Measurements from ENCODE around the gene NKAIN4. TPM values are rescaled to one million over a fixed set of nuclear protein-coding genes. Genes with fewer than 3 reads are reported as not detected.

NKAIN4 gene
- total RNA-seq, 2 experiments from 2014 or later = not detected

GRCh38 chr20:63234693-63235398, 19.4 kb downstream of the NKAIN4 start:
- no peaks in the 10 kb centered on the region for H3K36me3 Mint-ChIP-seq (ENCODE audit: low read depth)
- peak; percentile 51 for DNase-seq
- H3K9me3 Mint-ChIP-seq = no peaks in the 10 kb centered on the region
- CTCF ChIA-PET = interaction anchor here (0.7 to 6.4 kb wide), 4 partner anchors 11 to 132 kb away, joined by 3 to 42 read pairs (median 4); no protein-coding TSS in a partner anchor
- H3K27me3 Mint-ChIP-seq (ENCODE audit: low read depth) = peaks cover 22% of the 10 kb centered on the region
- H3K4me1 Mint-ChIP-seq (ENCODE audit: low read depth) = peaks cover 4% of the 10 kb centered on the region
- no peak overlapping the region for H3K4me3 Mint-ChIP-seq
- intact Hi-C loops (cut with micrococcal nuclease) = no loop called here
- H3K27ac Mint-ChIP-seq = no peak overlapping the region

DNA sequence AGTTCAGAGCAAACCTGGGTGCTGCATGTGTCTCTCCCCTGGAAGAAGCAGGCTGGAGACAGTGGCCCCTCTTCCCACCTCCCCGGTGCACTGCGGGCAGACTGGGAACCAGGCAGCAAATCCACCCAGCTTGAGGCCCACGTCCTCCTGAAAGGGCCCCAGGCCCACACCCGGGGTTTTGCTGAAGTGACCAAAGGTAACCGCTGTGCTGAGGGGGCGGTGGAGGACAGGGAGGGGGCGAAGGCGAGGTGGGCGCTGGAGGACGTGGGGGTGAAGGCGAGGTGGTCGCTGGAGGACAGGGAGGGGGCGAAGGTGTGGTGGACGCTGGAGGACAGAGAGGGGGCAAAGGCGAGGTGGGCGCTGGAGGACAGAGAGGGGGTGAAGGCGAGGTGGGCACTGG, 20.3 kb downstream of the NKAIN4 start:
- no peak for DNase-seq
- Mint-ChIP-seq H3K9me3 (no peaks in the 10 kb centered on the region), H3K36me3 (ENCODE audit: low read depth) (no peaks in the 10 kb centered on the region), H3K27ac (no peak overlapping the region), H3K4me3 (no peak overlapping the region), H3K4me1 (ENCODE audit: low read depth) (peaks cover 4% of the 10 kb centered on the region), H3K27me3 (ENCODE audit: low read depth) (peaks cover 30% of the 10 kb centered on the region)
- CTCF ChIA-PET = interaction anchor here (6.4 kb wide), 1 partner anchor 10 kb away, joined by 42 read pairs; no protein-coding TSS in a partner anchor
- intact Hi-C loops (cut with micrococcal nuclease) = no loop called here

DNA sequence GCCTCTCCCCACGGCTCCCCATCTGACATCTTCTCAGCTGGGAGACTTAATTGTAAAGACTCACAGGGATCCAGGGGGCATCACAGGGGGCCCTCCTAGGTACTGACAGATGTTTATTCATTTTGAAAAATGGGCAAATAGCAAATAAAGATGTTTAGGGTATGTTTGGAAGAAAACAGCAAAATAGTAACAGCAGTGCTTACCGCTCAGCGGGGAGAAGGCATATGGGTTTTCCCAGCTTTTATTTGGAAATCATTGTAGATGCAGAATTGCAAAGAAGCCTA, 21.3 kb downstream of the NKAIN4 start:
- Mint-ChIP-seq H3K27me3 (ENCODE audit: low read depth) (peaks cover 30% of the 10 kb centered on the region), H3K9me3 (no peaks in the 10 kb centered on the region), H3K27ac (no peak overlapping the region), H3K36me3 (ENCODE audit: low read depth) (no peaks in the 10 kb centered on the region), H3K4me3 (no peak overlapping the region), H3K4me1 (ENCODE audit: low read depth) (peaks cover 4% of the 10 kb centered on the region)
- DNase-seq = no peak
- CTCF ChIA-PET = interaction anchor here (0.8 to 6.4 kb wide), 2 partner anchors 9 to 40 kb away, joined by 3 to 42 read pairs; partner anchors contain the start of gene ARFGAP1
- intact Hi-C loops (cut with micrococcal nuclease) = no loop called here

GRCh38 chr20:63232235-63233060, 21.8 kb downstream of the NKAIN4 start:
- Mint-ChIP-seq H3K4me1 (ENCODE audit: low read depth) (peaks cover 4% of the 10 kb centered on the region), H3K36me3 (ENCODE audit: low read depth) (no peaks in the 10 kb centered on the region), H3K27ac (no peak overlapping the region), H3K9me3 (no peaks in the 10 kb centered on the region), H3K4me3 (no peak overlapping the region), H3K27me3 (ENCODE audit: low read depth) (peaks cover 30% of the 10 kb centered on the region)
- intact Hi-C loops (cut with micrococcal nuclease) = no loop called here
- CTCF ChIA-PET = interaction anchor here (0.8 to 6.4 kb wide), 2 partner anchors 8 to 41 kb away, joined by 3 to 42 read pairs; partner anchors contain the start of gene ARFGAP1
- DNase-seq = no peak

DNA sequence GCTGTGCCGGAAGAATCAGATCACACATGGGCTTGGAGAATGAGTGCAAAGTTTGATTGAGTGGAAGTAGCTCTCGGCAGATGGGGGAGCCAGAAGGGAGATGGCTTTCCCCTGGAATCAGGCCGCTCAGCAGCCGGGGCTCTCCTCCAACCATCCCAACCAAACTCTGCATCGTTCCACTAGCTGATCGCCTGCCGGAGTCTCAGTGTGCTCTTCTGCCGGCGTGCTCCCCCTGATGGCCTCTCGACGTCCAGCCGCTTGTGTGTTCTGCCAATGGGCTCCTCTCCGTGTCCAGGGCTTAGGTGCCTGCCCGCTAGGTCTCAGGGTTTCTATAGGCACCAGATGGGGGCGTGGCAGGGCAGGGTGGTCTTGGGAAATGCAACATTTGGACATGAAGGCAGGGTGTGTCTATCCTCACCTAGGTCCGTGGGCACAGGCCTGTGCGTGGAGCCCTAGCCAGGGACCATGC, 23.4 kb downstream of the NKAIN4 start:
- DNase-seq = no peak
- Mint-ChIP-seq H3K4me1 (ENCODE audit: low read depth) (peaks cover 4% of the 10 kb centered on the region), H3K9me3 (no peaks in the 10 kb centered on the region), H3K4me3 (no peak overlapping the region), H3K27ac (no peak overlapping the region), H3K27me3 (ENCODE audit: low read depth) (peaks cover 30% of the 10 kb centered on the region), H3K36me3 (ENCODE audit: low read depth) (no peaks in the 10 kb centered on the region)
- intact Hi-C loops (cut with micrococcal nuclease) = no loop called here
- CTCF ChIA-PET = interaction anchor here (1.0 kb wide), 1 partner anchor 173 kb away, joined by 3 read pairs; no protein-coding TSS in a partner anchor

- H3K4me3 Mint-ChIP-seq = no peak overlapping the region
- H3K4me1 Mint-ChIP-seq (ENCODE audit: low read depth) = no peaks in the 10 kb centered on the region
- no peaks in the 10 kb centered on the region for H3K36me3 Mint-ChIP-seq (ENCODE audit: low read depth)
- CTCF ChIA-PET = interaction anchor here (0.7 kb wide), 1 partner anchor 31 kb away, joined by 3 read pairs; no protein-coding TSS in a partner anchor
- no peaks in the 10 kb centered on the region for H3K9me3 Mint-ChIP-seq
- no peak for DNase-seq
- peaks cover 30% of the 10 kb centered on the region for H3K27me3 Mint-ChIP-seq (ENCODE audit: low read depth)
- no peak overlapping the region for H3K27ac Mint-ChIP-seq
- intact Hi-C loops (cut with micrococcal nuclease) = no loop called here
These were observed 25.5 kb downstream of the NKAIN4 start for GRCh38 chr20:63228806-63229205.

GRCh38 chr20:63227260-63227659, 27.0 kb downstream of the NKAIN4 start:
- H3K4me1 Mint-ChIP-seq (ENCODE audit: low read depth) = no peaks in the 10 kb centered on the region
- H3K27me3 Mint-ChIP-seq (ENCODE audit: low read depth) = peaks cover 23% of the 10 kb centered on the region
- no peaks in the 10 kb centered on the region for H3K36me3 Mint-ChIP-seq (ENCODE audit: low read depth)
- intact Hi-C loops (cut with micrococcal nuclease) = no loop called here
- no peak overlapping the region for H3K4me3 Mint-ChIP-seq
- no peak overlapping the region for H3K27ac Mint-ChIP-seq
- no peaks in the 10 kb centered on the region for H3K9me3 Mint-ChIP-seq
- CTCF ChIA-PET = interaction anchor here (5.4 kb wide), 1 partner anchor 153 kb away, joined by 54 read pairs; no protein-coding TSS in a partner anchor
- no peak for DNase-seq

DNA sequence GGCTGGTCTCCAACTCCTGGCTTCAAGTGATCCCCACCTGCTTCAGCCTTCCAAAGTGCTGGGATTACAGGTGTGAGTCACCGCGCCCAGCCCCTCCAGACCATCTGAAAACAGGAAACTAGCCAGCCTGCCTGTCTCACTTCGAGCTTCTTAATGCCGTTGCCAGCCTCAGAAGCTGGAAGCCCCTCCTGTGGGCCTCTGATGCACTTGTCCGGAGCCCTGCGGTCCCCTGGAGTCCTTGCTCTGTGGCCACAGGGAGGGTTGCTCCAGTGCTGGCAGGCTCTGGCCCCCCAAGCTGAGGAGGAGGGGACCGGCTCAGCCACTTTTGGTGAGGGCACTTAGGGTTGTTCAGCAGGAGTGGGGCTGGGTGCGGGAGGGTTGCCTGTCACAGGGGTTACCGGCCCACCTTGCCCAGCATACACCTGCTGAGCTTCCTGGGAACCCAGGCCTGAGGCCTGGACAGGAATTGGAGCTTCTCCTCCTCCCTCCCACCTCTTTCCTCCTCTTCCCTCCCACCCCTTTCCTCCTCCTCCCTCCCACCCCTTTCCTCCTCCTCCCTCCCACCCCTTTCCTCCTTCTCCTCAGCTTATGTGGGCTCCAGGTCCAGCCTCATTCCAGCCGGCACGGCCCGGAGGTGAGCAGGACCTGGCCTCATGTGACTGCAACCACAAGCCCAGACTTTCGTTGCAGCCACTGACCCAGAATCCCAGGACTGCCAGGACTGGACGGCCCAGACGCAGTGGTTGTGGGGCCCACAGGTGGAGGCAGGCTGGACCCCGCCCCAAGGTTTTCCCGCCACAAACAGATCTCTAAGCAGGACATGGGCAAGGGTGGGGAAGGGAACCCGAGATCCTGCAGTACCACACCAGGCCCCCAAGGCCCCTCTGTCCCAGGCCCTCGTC, 28.0 kb downstream of the NKAIN4 start:
- intact Hi-C loops (cut with micrococcal nuclease) = no loop called here

DNA sequence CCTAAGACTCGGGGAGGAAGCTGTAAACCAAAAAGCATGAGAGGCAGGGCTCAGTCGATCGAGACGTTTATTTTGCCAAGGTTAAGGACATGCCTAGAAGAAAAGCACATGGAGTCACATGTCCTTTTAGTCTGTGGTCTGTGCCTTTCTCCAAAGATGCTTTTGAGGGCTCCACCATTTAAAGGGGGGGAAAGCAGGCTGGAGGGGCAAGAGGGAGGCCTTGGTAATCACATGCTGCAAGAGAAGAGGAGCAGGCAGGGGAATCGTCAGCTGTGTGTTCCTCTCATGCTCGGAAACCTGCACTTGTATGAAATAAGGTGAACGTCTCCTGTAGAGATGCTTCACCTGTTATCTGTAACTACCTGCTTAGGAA, 29.2 kb downstream of the NKAIN4 start:
- intact Hi-C loops (cut with micrococcal nuclease) = no loop called here
- CTCF ChIA-PET = interaction anchor here (1.6 to 5.4 kb wide), 7 partner anchors 10 to 155 kb away, joined by 5 to 54 read pairs (median 32); partner anchors contain the start of genes ARFGAP1, BIRC7 and YTHDF1
- peaks cover 10% of the 10 kb centered on the region for H3K27me3 Mint-ChIP-seq (ENCODE audit: low read depth)
- no peak overlapping the region for H3K4me3 Mint-ChIP-seq
- DNase-seq = no peak
- H3K4me1 Mint-ChIP-seq (ENCODE audit: low read depth) = no peaks in the 10 kb centered on the region
- no peaks in the 10 kb centered on the region for H3K36me3 Mint-ChIP-seq (ENCODE audit: low read depth)
- no peak overlapping the region for H3K27ac Mint-ChIP-seq
- H3K9me3 Mint-ChIP-seq = no peaks in the 10 kb centered on the region

More for the DNA sequence above, 28.0 kb downstream of the NKAIN4 start:
- Mint-ChIP-seq H3K9me3 (no peaks in the 10 kb centered on the region), H3K4me1 (ENCODE audit: low read depth) (no peaks in the 10 kb centered on the region), H3K4me3 (no peak overlapping the region), H3K27ac (no peak overlapping the region), H3K36me3 (ENCODE audit: low read depth) (no peaks in the 10 kb centered on the region), H3K27me3 (ENCODE audit: low read depth) (peaks cover 19% of the 10 kb centered on the region)
- no peak for DNase-seq
- CTCF ChIA-PET = interaction anchor here (0.8 to 5.4 kb wide), 5 partner anchors 9 to 154 kb away, joined by 3 to 54 read pairs (median 5); partner anchors contain the start of gene BIRC7

- Mint-ChIP-seq H3K27ac (no peak overlapping the region), H3K27me3 (ENCODE audit: low read depth) (peaks cover 6% of the 10 kb centered on the region), H3K4me1 (ENCODE audit: low read depth) (no peaks in the 10 kb centered on the region), H3K36me3 (ENCODE audit: low read depth) (no peaks in the 10 kb centered on the region), H3K9me3 (no peaks in the 10 kb centered on the region), H3K4me3 (no peak overlapping the region)
- CTCF ChIA-PET = interaction anchor here (1.1 to 5.4 kb wide), 16 partner anchors 10 to 272 kb away, joined by 3 to 54 read pairs (median 10); partner anchors contain the start of genes ARFGAP1, BIRC7 and YTHDF1
- intact Hi-C loops (cut with micrococcal nuclease) = no loop called here
- no peak for DNase-seq
These were observed 29.7 kb downstream of the NKAIN4 start for GRCh38 chr20:63224412-63225081.

DNA sequence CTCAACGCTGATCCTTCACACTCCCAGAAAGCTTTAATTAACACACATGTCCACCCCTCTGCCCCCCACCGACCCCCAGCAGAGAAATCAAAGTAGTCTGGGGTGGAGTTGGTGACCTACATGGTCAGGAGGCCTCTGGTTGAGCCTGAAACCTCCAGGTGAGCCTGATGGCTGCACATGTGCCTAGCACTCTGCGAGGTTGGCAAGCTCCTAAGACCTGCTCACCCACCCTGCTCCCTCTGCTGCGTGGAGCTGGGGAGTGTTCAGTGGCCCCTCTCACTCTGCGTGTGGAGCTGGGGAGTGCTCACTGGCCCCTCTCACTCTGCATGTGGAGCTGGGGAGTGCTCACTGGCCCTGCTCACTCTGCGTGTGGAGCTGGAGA, 30.4 kb downstream of the NKAIN4 start:
- Mint-ChIP-seq H3K9me3 (no peaks in the 10 kb centered on the region), H3K27ac (no peak overlapping the region), H3K36me3 (ENCODE audit: low read depth) (no peaks in the 10 kb centered on the region), H3K4me1 (ENCODE audit: low read depth) (no peaks in the 10 kb centered on the region), H3K27me3 (ENCODE audit: low read depth) (no peaks in the 10 kb centered on the region), H3K4me3 (no peak overlapping the region)
- intact Hi-C loops (cut with micrococcal nuclease) = loop anchor here (1.0 kb wide), 3 partner anchors 27 to 157 kb away; no protein-coding TSS in a partner anchor
- no peak for DNase-seq
- CTCF ChIA-PET = interaction anchor here (0.6 to 5.4 kb wide), 31 partner anchors 10 to 273 kb away, joined by 3 to 54 read pairs (median 5); partner anchors contain the start of genes ARFGAP1, BIRC7 and YTHDF1
